GM12872 (cell line): ENCODE data around the gene ATP2C1.

Experiments used
- CTCF ChIP-seq: IDR thresholded peaks from 3 replicates; pipeline ENCODE4 v1.5.1; 2011; ENCODE audit warnings: low read depth, mild to moderate bottlenecking, low read length, moderate library complexity; ENCODE audit not compliant: insufficient read depth

Gene ATP2C1

DNA sequence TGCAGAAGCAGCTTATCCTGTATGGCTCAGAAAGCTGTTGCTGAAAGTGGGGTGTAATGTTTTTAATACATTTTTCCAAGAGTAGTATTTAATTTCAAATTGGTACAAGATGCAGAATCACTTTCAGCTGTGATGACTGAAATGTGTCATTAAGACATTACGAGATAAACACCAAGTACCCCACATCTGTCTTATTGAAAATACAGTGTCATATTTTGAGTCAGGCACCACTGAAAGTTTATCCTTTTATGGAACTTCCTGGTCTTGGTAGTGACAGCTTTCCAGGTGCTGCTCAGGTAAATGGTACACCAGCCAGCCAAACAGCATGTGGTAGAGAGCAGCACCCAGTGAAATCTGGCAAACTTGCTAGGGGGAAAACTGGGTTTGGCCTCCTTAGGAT lies 115.8 kb downstream of the ATP2C1 start:
- TF ChIP-seq CTCF, result no peak

DNA sequence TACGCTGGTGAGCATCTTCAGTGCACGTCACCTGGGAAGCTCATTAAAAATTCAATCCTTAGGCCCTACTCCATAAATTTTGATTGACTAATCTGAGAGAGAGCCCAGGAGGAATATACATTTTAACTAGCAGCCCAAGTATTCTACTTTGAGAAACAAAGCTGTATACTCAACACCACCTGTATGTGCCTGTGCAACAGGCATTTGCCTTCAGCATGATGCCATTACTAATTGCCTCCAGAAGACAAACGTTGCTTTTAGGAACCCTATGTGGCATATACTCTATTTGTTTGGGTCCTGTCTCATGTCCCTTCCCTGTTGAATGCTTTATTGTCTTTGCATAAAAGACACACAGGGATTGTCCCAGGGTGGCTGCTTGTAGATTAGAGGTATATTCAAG lies 125.1 kb downstream of the ATP2C1 start:
- no peak for TF ChIP-seq CTCF

GRCh38 chr3:131020122-131020693 lies 126.3 kb downstream of the ATP2C1 start:
- TF ChIP-seq CTCF, result no peak

DNA sequence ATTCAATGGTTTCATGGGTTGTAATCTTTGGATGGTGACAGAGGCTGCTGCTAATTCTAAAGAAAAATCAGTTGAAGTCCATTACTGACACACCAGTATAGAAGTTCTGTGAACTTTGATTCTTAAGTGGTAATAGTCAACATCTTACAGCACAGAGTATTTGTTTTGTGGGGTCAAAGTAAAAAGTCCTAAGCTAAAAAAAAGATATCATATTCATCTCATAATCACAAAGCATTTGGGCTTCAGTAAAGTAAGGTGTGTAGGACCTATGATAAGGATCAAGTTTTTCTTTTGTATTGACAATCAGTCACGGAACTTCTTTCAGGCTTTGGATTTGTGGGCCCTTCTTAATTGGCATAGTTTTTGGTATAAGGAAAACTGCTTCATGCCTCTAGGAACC lies 131.7 kb downstream of the ATP2C1 start:
- no peak for TF ChIP-seq CTCF

- no peak for TF ChIP-seq CTCF
Observed at GRCh38 chr3:131026321-131027151, 132.7 kb downstream of the ATP2C1 start, which contains the start of the genes ASTE1 and NEK11. TSS of gene ASTE1 (minus strand) at chr3:131026825. CDS start at chr3:131025306, 1,519 bp downstream. TSS of gene NEK11 (plus strand) at chr3:131026877. CDS start at chr3:131029709, 2,832 bp downstream.

GRCh38 chr3:131028844-131029243 lies 135.0 kb downstream of the ATP2C1 start:
- no peak for TF ChIP-seq CTCF

GRCh38 chr3:131031660-131032059 lies 137.8 kb downstream of the ATP2C1 start:
- TF ChIP-seq CTCF, result no peak
